ENCODE data around the gene STBD1.

- TF ChIP-seq POLR2A (IDR thresholded peaks at IDR 0.05) (no peak), EP300 (IDR thresholded peaks at IDR 0.05) (no peak), CTCF (IDR thresholded peaks at IDR 0.05) (no peak)
These were observed 9.6 kb downstream of the STBD1 start for GRCh38 chr4:76316131-76316530.
